Measurements from ENCODE around the gene SLC22A4.

Gene SLC22A4

GRCh38 chr5:132297211-132297940 lies 3.2 kb downstream of the SLC22A4 start:
- in situ Hi-C loops (cut with MboI; ENCODE audit: low sequenced_read_pairs): no loop called here

GRCh38 chr5:132298298-132299212 lies 4.4 kb downstream of the SLC22A4 start:
- in situ Hi-C loops (cut with MboI; ENCODE audit: low sequenced_read_pairs): no loop called here

- in situ Hi-C loops (cut with MboI; ENCODE audit: low sequenced_read_pairs): no loop called here
Observed at GRCh38 chr5:132299917-132300316, 5.7 kb downstream of the SLC22A4 start.

- in situ Hi-C loops (cut with MboI; ENCODE audit: low sequenced_read_pairs): no loop called here
Observed at GRCh38 chr5:132300577-132301343, 6.6 kb downstream of the SLC22A4 start.

- in situ Hi-C loops (cut with MboI; ENCODE audit: low sequenced_read_pairs): no loop called here
Observed at GRCh38 chr5:132301344-132302271, 7.4 kb downstream of the SLC22A4 start.

- in situ Hi-C loops (cut with MboI; ENCODE audit: low sequenced_read_pairs): no loop called here
Observed at GRCh38 chr5:132302413-132302812, 8.2 kb downstream of the SLC22A4 start.

- in situ Hi-C loops (cut with MboI; ENCODE audit: low sequenced_read_pairs): no loop called here
Observed at GRCh38 chr5:132303589-132303988, 9.4 kb downstream of the SLC22A4 start.

- in situ Hi-C loops (cut with MboI; ENCODE audit: low sequenced_read_pairs): no loop called here
Observed at GRCh38 chr5:132305420-132305819, 11.2 kb downstream of the SLC22A4 start.

- in situ Hi-C loops (cut with MboI; ENCODE audit: low sequenced_read_pairs): no loop called here
Observed at GRCh38 chr5:132308701-132309100, 14.5 kb downstream of the SLC22A4 start.

- in situ Hi-C loops (cut with MboI; ENCODE audit: low sequenced_read_pairs): no loop called here
Observed at GRCh38 chr5:132309679-132310078, 15.5 kb downstream of the SLC22A4 start.

- in situ Hi-C loops (cut with MboI; ENCODE audit: low sequenced_read_pairs): no loop called here
Observed at GRCh38 chr5:132310141-132310834, 16.1 kb downstream of the SLC22A4 start.

- in situ Hi-C loops (cut with MboI; ENCODE audit: low sequenced_read_pairs): no loop called here
Observed at GRCh38 chr5:132313366-132313765, 19.2 kb downstream of the SLC22A4 start.

- in situ Hi-C loops (cut with MboI; ENCODE audit: low sequenced_read_pairs): no loop called here
Observed at GRCh38 chr5:132313961-132314432, 19.8 kb downstream of the SLC22A4 start.

GRCh38 chr5:132315529-132316067 lies 21.4 kb downstream of the SLC22A4 start:
- in situ Hi-C loops (cut with MboI; ENCODE audit: low sequenced_read_pairs): no loop called here

- in situ Hi-C loops (cut with MboI; ENCODE audit: low sequenced_read_pairs): no loop called here
Observed at GRCh38 chr5:132319975-132320374, 25.8 kb downstream of the SLC22A4 start.

GRCh38 chr5:132321109-132321721 lies 27.0 kb downstream of the SLC22A4 start:
- in situ Hi-C loops (cut with MboI; ENCODE audit: low sequenced_read_pairs): no loop called here

- in situ Hi-C loops (cut with MboI; ENCODE audit: low sequenced_read_pairs): no loop called here
Observed at GRCh38 chr5:132322266-132322665, 28.1 kb downstream of the SLC22A4 start.

GRCh38 chr5:132323202-132323601 lies 29.0 kb downstream of the SLC22A4 start:
- in situ Hi-C loops (cut with MboI; ENCODE audit: low sequenced_read_pairs): no loop called here

- in situ Hi-C loops (cut with MboI; ENCODE audit: low sequenced_read_pairs): no loop called here
Observed at GRCh38 chr5:132325691-132326090, 31.5 kb downstream of the SLC22A4 start.

All from HL-60/S4 (cell line).